Measurements from ENCODE around the gene PLA2G10. TPM values are rescaled to one million over a fixed set of nuclear protein-coding genes. Genes with fewer than 3 reads are reported as not detected.

The PLA2G10 gene
- total and polyA plus RNA-seq, 2 of the 13 experiments (the other 11 are each of a cell fraction or from before 2014, with no cell fraction given), result not detected

- no peak for TF ChIP-seq ZNF337 (CRISPR knock-in tag; IDR thresholded peaks at IDR 0.05; ENCODE audit: borderline replicate concordance, low read depth)
- TF ChIP-seq MTERF4 (CRISPR knock-in tag; IDR thresholded peaks at IDR 0.05), result peak; percentile 91; the same call in 1 of the 2 replicates
- peak; percentile 93 for TF ChIP-seq GATA4 (IDR thresholded peaks at IDR 0.05; ENCODE audit: borderline replicate concordance, low read depth)
- TF ChIP-seq THAP9 (CRISPR knock-in tag; IDR thresholded peaks at IDR 0.05; ENCODE audit: borderline replicate concordance), result peak; percentile 90
- peak; percentile 90 for TF ChIP-seq ZNF792 (CRISPR knock-in tag; IDR thresholded peaks at IDR 0.05)
- peak; percentile 65; the same call in 1 of the 2 replicates for TF ChIP-seq ZBTB33 (CRISPR knock-in tag; IDR thresholded peaks at IDR 0.05)
- peak; percentile 84; the same call in 1 of the 2 replicates for TF ChIP-seq ZNF430 (CRISPR knock-in tag; IDR thresholded peaks at IDR 0.05)
- TF ChIP-seq ZNF296 (CRISPR knock-in tag; conservative IDR thresholded peaks at IDR 0.05), result no peak
- TF ChIP-seq MEIS1 (CRISPR knock-in tag; IDR thresholded peaks at IDR 0.05; ENCODE audit: borderline replicate concordance), result peak; percentile 78; the same call in 1 of the 2 replicates
- TF ChIP-seq ZNF703 (CRISPR knock-in tag; IDR thresholded peaks at IDR 0.05; ENCODE audit: borderline replicate concordance), result no peak; the same call in 1 of the 2 replicates
- TF ChIP-seq, protein P1, sequence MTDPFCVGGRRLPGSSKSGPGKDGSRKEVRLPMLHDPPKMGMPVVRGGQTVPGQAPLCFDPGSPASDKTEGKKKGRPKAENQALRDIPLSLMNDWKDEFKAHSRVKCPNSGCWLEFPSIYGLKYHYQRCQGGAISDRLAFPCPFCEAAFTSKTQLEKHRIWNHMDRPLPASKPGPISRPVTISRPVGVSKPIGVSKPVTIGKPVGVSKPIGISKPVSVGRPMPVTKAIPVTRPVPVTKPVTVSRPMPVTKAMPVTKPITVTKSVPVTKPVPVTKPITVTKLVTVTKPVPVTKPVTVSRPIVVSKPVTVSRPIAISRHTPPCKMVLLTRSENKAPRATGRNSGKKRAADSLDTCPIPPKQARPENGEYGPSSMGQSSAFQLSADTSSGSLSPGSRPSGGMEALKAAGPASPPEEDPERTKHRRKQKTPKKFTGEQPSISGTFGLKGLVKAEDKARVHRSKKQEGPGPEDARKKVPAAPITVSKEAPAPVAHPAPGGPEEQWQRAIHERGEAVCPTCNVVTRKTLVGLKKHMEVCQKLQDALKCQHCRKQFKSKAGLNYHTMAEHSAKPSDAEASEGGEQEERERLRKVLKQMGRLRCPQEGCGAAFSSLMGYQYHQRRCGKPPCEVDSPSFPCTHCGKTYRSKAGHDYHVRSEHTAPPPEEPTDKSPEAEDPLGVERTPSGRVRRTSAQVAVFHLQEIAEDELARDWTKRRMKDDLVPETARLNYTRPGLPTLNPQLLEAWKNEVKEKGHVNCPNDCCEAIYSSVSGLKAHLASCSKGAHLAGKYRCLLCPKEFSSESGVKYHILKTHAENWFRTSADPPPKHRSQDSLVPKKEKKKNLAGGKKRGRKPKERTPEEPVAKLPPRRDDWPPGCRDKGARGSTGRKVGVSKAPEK (CRISPR knock-in tag; IDR thresholded peaks at IDR 0.05; ENCODE audit: borderline replicate concordance), result no peak
- TF ChIP-seq, protein P2, sequence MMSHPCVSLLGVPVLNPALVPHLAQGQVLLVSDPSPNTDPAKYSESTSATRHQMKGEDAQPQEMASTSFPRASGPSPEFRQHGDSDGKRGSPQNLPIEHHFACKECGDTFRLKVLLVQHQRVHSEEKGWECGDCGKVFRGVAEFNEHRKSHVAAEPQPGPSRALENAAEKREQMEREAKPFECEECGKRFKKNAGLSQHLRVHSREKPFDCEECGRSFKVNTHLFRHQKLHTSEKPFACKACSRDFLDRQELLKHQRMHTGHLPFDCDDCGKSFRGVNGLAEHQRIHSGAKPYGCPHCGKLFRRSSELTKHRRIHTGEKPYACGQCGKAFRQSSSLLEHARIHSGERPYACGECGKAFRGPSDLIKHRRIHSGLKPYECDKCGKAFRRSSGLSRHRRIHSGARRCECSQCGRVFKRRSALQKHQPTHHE (CRISPR knock-in tag; IDR thresholded peaks at IDR 0.05; ENCODE audit: borderline replicate concordance), result peak; percentile 94; the same call in 1 of the 2 replicates
- no peak for TF ChIP-seq ZFP36 (IDR thresholded peaks at IDR 0.05; ENCODE audit: borderline replicate concordance, low read depth, low read length, partially characterized antibody)
These were observed 61.2 kb downstream of the PLA2G10 start, which contains the start of gene BFAR (continued) for GRCh38 chr16:14632693-14633569.

Data from HepG2 (cell line).